GM12878 (cell line): ENCODE data around the gene TMCC3. TPM values are rescaled to one million over a fixed set of nuclear protein-coding genes. Genes with fewer than 3 reads are reported as not detected.

Experiments used
- ATAC-seq: fragments of 200-7000 bp; cut with Tn5 transposase; 3 replicates; pipeline ENCODE4 v1.9.1; 2020; ENCODE audit warnings: mild to moderate bottlenecking, moderate library complexity
- BruUV-seq: library from RNA; stranded (reverse); fragments of 400-500 nt; replicated peaks from 2 replicates; lab custom pipeline; 2021; lab: Mats Ljungman, UMichigan
- CTCF ChIA-PET: fragments of 300-600 bp; sonication (Branson Sonifier 250); formaldehyde crosslinking; extraction: SDS; loops from one replicate; lab custom pipeline; 2021; ENCODE audit warnings: inconsistent platforms; lab: Yijun Ruan, JAX
- POLR2A ChIA-PET: fragments of 350-600 bp; formaldehyde crosslinking; extraction: SDS; loops from one replicate; lab custom pipeline; 2021; ENCODE audit warnings: inconsistent platforms; lab: Charles Lee
- RAD21 ChIA-PET: fragments of 300-600 bp; sonication (Branson Sonifier 250); formaldehyde crosslinking; loops from one replicate; lab custom pipeline; 2023; ENCODE audit warnings: antibody characterized with exemption; ENCODE audit not compliant: unreplicated experiment; lab: Charles Lee
- SMC1A ChIA-PET: fragments of 300-600 bp; sonication (Branson Sonifier 250); formaldehyde crosslinking; loops from one replicate; lab custom pipeline; 2023; ENCODE audit not compliant: unreplicated experiment, uncharacterized antibody; lab: Charles Lee
- DNase-seq: peaks from one replicate; pipeline ENCODE4 v3.0.0-alpha.2; 2011; ENCODE audit warnings: low read depth, low spot score
- FAIRE-seq: peaks from 3 replicates; lab custom pipeline; 2011; peaks lifted over from hg19 to GRCh38; lab: Jason Lieb, UNC
- H2AFZ ChIP-seq: 2 replicates; pipeline ENCODE4 v1.6.0; 2011; ENCODE audit warnings: low read depth, low read length, control low read depth; ENCODE audit not compliant: control insufficient read depth
- H3K27ac ChIP-seq: 2 replicates; pipeline ENCODE4 v1.5.1; 2011; ENCODE audit warnings: control low read depth; ENCODE audit not compliant: control insufficient read depth, insufficient read depth
- H3K27me3 ChIP-seq, 2 experiments: replicated peaks in 1 of 2; 2 replicates each; pipeline versions ENCODE4 v1.6.0 to v1.6.1; 2011; ENCODE audit warnings: low read length in 1 of 2; ENCODE audit not compliant: control insufficient read depth in 2 of 2, insufficient read depth in 2 of 2
- H3K36me3 ChIP-seq, 2 experiments: 2 replicates each; pipeline ENCODE4 v1.5.1; 2011; ENCODE audit warnings: low read length in 1 of 2; ENCODE audit not compliant: control insufficient read depth in 2 of 2, insufficient read depth in 2 of 2
- H3K4me1 ChIP-seq: 2 replicates; pipeline ENCODE4 v1.6.1; 2011; ENCODE audit warnings: mild to moderate bottlenecking, low read length, moderate library complexity, mixed read lengths; ENCODE audit not compliant: control insufficient read depth, insufficient read depth
- H3K4me2 ChIP-seq: 2 replicates; pipeline ENCODE4 v1.6.0; 2011; ENCODE audit warnings: control low read depth; ENCODE audit not compliant: control insufficient read depth, insufficient read depth
- H3K4me3 ChIP-seq: fragments of 200-600 bp; sonication (generic); 2 replicates; pipeline ENCODE4 v1.5.1; 2016
- H3K79me2 ChIP-seq: 2 replicates; pipeline ENCODE4 v1.6.0; 2011; ENCODE audit warnings: low read length; ENCODE audit not compliant: control insufficient read depth, insufficient read depth
- H3K9ac ChIP-seq: 2 replicates; pipeline ENCODE4 v1.8.0; 2011; ENCODE audit warnings: low read length, control low read depth, mixed read lengths; ENCODE audit not compliant: control insufficient read depth, insufficient read depth
- H3K9me3 ChIP-seq: replicated peaks from 3 replicates; pipeline ENCODE4 v1.5.1; 2011; ENCODE audit warnings: mild to moderate bottlenecking, low read length; ENCODE audit not compliant: control insufficient read depth, insufficient read depth
- H4K20me1 ChIP-seq: 2 replicates; pipeline ENCODE4 v1.6.0; 2011; ENCODE audit not compliant: control insufficient read depth, insufficient read depth
- BHLHE40 ChIP-seq, 2 experiments: fragments of 450-650 bp in 1 of 2; IDR thresholded peaks; 2 replicates each; pipeline ENCODE4 v1.6.1; 2011 to 2017; ENCODE audit warnings: low read depth in 2 of 2, borderline replicate concordance in 1 of 2, improper control_type of control experiment in 1 of 2, low read length in 1 of 2, mild to moderate bottlenecking in 1 of 2
- CREB1 ChIP-seq: IDR thresholded peaks from 2 replicates; pipeline ENCODE4 v1.6.1; 2012; ENCODE audit warnings: low read depth, mild to moderate bottlenecking, inconsistent platforms
- EED ChIP-seq: sonication (generic); IDR thresholded peaks from 2 replicates; pipeline ENCODE4 v1.6.1; 2016; ENCODE audit warnings: antibody characterized with exemption, low read depth
- ESRRA ChIP-seq: IDR thresholded peaks from 2 replicates; pipeline ENCODE4 v1.6.1; 2012; ENCODE audit warnings: mild to moderate bottlenecking, low read length, improper control_type of control experiment
- FOXK2 ChIP-seq: fragments of 450-650 bp; IDR thresholded peaks from 2 replicates; pipeline ENCODE4 v1.6.1; 2017; ENCODE audit warnings: mild to moderate bottlenecking, moderate library complexity
- HDGF ChIP-seq: fragments of 450-650 bp; IDR thresholded peaks from 2 replicates; pipeline ENCODE4 v1.6.1; 2016; ENCODE audit warnings: antibody characterized with exemption
- IKZF1 ChIP-seq: fragments of 450-650 bp; conservative IDR thresholded peaks from 2 replicates; pipeline ENCODE4 v1.6.1; 2017; ENCODE audit warnings: antibody characterized with exemption, mild to moderate bottlenecking
- JUNB ChIP-seq: IDR thresholded peaks from 2 replicates; pipeline ENCODE4 v1.6.1; 2016; ENCODE audit warnings: antibody characterized with exemption, mild to moderate bottlenecking
- NBN ChIP-seq: fragments of 450-650 bp; IDR thresholded peaks from 2 replicates; pipeline ENCODE4 v1.6.1; 2016
- PAX5 ChIP-seq: IDR thresholded peaks from 2 replicates; pipeline ENCODE4 v1.6.1; 2011; ENCODE audit warnings: low read depth, low read length, borderline replicate concordance
- POLR2A ChIP-seq: IDR thresholded peaks from 2 replicates; pipeline ENCODE4 v1.6.1; 2011; ENCODE audit warnings: low read depth, mild to moderate bottlenecking, low read length
- STAT1 ChIP-seq: fragments of 450-650 bp; conservative IDR thresholded peaks from 2 replicates; pipeline ENCODE4 v1.6.1; 2014; ENCODE audit warnings: antibody characterized with exemption, mild to moderate bottlenecking
- TBL1XR1 ChIP-seq: IDR thresholded peaks from 2 replicates; pipeline ENCODE4 v1.6.1; 2012; ENCODE audit warnings: low read depth, low read length, improper control_type of control experiment
- USF2 ChIP-seq: IDR thresholded peaks from 2 replicates; pipeline ENCODE4 v1.6.1; 2011; ENCODE audit warnings: low read depth, low read length, improper control_type of control experiment, borderline replicate concordance
- WRNIP1 ChIP-seq: IDR thresholded peaks from 2 replicates; pipeline ENCODE4 v1.6.1; 2011; ENCODE audit warnings: low read depth, low read length, improper control_type of control experiment, borderline replicate concordance
- ZNF207 ChIP-seq: fragments of 450-650 bp; IDR thresholded peaks from 2 replicates; pipeline ENCODE4 v1.6.1; 2014; ENCODE audit warnings: antibody characterized with exemption, mild to moderate bottlenecking, borderline replicate concordance
- ZSCAN29 ChIP-seq: fragments of 450-650 bp; IDR thresholded peaks from 2 replicates; pipeline ENCODE4 v1.6.1; 2017; ENCODE audit warnings: mild to moderate bottlenecking, moderate library complexity
- WGBS: methylation state at CpG from one replicate; pipeline ENCODE4 v1.1.6; 2016; ENCODE audit warnings: low lambda C conversion rate; ENCODE audit not compliant: insufficient replicate concordance, insufficient coverage; ENCODE audit errors: missing lambda C conversion rate; 5-methylcytosine and 5-hydroxymethylcytosine counted together
- in situ Hi-C: fragments of 300-500 bp; cut with MboI; formaldehyde crosslinking; loops from 9 replicates; pipeline ENCODE4 v1.14.3; 2018; ENCODE audit warnings: mixed read lengths
- intact Hi-C: fragments of 100-400 bp; cut with micrococcal nuclease; formaldehyde crosslinking; loops from one replicate; pipeline ENCODE4 v1.14.2; 2022; ENCODE audit not compliant: unreplicated experiment
- polyA plus RNA-seq, 11 experiments: library from polyadenylated mRNA; depleted of rRNA in 4 of 11; unstranded in 6 of 11; stranded (reverse) in 5 of 11; fragments of >200 nt; fragmentation: Nextera tagmentation in 4 of 11; fragmentation: Illumina TruSeq in 1 of 11; extraction: Ambion mirVana in 4 of 11; extraction: Trizol in 1 of 11; gene quantifications; 1 replicate in 1 of 11; 2 replicates in 10 of 11; pipeline versions ENCODE4 v1.2.1 to v1.2.3, GENCODE V29; 2011 to 2016; ENCODE audit warnings: inconsistent platforms in 2 of 11, missing spikeins in 2 of 11, low read depth in 1 of 11
- total RNA-seq, 4 experiments: library from RNA; depleted of rRNA in 3 of 4; stranded (reverse); fragments of >200 nt in 3 of 4; fragmentation: Illumina TruSeq in 1 of 4; extraction: Trizol in 1 of 4; gene quantifications; 2 replicates each; pipeline versions ENCODE4 v1.2.1 to v1.2.3, GENCODE V29; 2013 to 2021

The TMCC3 gene
- total and polyA plus RNA-seq, 10 of the 15 experiments (the other 5 are each of a cell fraction or from before 2014, with no cell fraction given) = 5.8 to 29.8 (median 12.6) TPM

GRCh38 chr12:94575024-94575423 lies 75.3 kb downstream of the TMCC3 start:
- Histone ChIP-seq H4K20me1 (no peaks in the 10 kb centered on the region), H3K36me3 (peaks cover 18 to 40% of the 10 kb centered on the region in 2 experiments; a peak in 3 of 4 replicates), H3K9me3 (no peaks in the 10 kb centered on the region), H3K9ac (no peak overlapping the region), H2AFZ (no peak overlapping the region), H3K27ac (no peak overlapping the region), H3K4me2 (no peak overlapping the region), H3K4me1 (no peaks in the 10 kb centered on the region), H3K27me3 (no peaks in the 10 kb centered on the region), H3K79me2 (no peaks in the 10 kb centered on the region), H3K4me3 (no peak overlapping the region)
- BruUV-seq = no TSS peak
- 96% methylated on average over 2 of the region's 2 CpGs for WGBS
- ChIA-PET CTCF (no interaction called here), SMC1A (no interaction called here), POLR2A (no interaction called here), RAD21 (no interaction called here)
- TF ChIP-seq JUNB (no peak), STAT1 (no peak), ZSCAN29 (no peak), IKZF1 (no peak), BHLHE40 (IDR thresholded peaks at IDR 0.05; ENCODE audit: borderline replicate concordance in 1 of 2, low read depth in 2 of 2, low read length in 1 of 2) (no peak), PAX5 (no peak), HDGF (no peak)
- in situ Hi-C loops = no loop called here
- no peak for ATAC-seq
- FAIRE-seq = no peak
- intact Hi-C loops = no loop called here
- DNase-seq = no peak

- Histone ChIP-seq H3K9ac (no peak overlapping the region), H3K27ac (no peak overlapping the region), H3K4me2 (no peak overlapping the region), H3K27me3 (no peaks in the 10 kb centered on the region), H4K20me1 (no peaks in the 10 kb centered on the region), H2AFZ (no peak overlapping the region), H3K4me3 (no peak overlapping the region), H3K4me1 (peaks cover 16% of the 10 kb centered on the region), H3K79me2 (no peaks in the 10 kb centered on the region), H3K36me3 (peaks cover 12 to 33% of the 10 kb centered on the region in 2 experiments; a peak in 3 of 4 replicates), H3K9me3 (no peaks in the 10 kb centered on the region)
- ATAC-seq (no peak), DNase-seq (no peak), FAIRE-seq (no peak)
- ChIA-PET POLR2A (no interaction called here), CTCF (no interaction called here), SMC1A (interaction anchor here (1.6 kb wide), 1 partner anchor 50 kb away, joined by 3 read pairs; no protein-coding TSS in a partner anchor), RAD21 (no interaction called here)
- in situ Hi-C loops (no loop called here), intact Hi-C loops (no loop called here)
- WGBS = 78% methylated on average over 12 of the region's 12 CpGs
- no TSS peak for BruUV-seq
- TF ChIP-seq TBL1XR1 = no peak
- no peak for TF ChIP-seq EED
- no peak for TF ChIP-seq ESRRA
- TF ChIP-seq CREB1 = no peak
- TF ChIP-seq WRNIP1 = no peak
- TF ChIP-seq POLR2A = no peak
- no peak for TF ChIP-seq USF2
- TF ChIP-seq FOXK2 = no peak
- no peak for TF ChIP-seq ZNF207
- no peak for TF ChIP-seq NBN
Observed at GRCh38 chr12:94571556-94571955, 78.8 kb downstream of the TMCC3 start.
